ENCODE measurements around the gene KCNK13. TPM values are rescaled to one million over a fixed set of nuclear protein-coding genes. Genes with fewer than 3 reads are reported as not detected.

The KCNK13 gene
- not detected in 2 replicates for total RNA-seq

DNA sequence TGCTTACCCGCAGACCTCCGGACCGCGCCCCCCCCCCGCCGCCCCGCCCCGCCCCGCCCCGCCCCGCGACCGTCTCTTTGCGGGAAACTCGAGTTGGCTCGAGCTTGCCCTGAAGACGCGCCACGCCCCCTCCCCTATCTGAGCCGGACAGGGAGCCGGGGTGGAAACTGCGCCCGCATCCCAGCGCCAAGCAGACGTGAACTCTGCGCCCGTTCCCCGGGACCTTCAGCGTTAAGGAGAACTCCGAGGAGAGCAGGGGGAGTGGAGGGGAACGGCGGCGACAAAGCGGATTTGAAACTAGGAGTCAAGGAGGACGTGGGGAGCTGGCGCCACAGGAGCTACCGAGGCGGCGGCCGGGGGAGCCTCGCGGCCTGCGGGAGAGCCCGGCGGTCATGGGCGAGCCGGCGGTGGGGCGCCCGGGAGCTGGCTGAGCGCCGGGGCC is at the start of gene KCNK13:
Gene KCNK13 (plus strand): TSS at position 310 of the 442 bp plus-strand sequence. CDS start 212 bp downstream, outside the sequence.

Other genes with a start within 250 kb of the KCNK13 start
- 6.2 and 7.0 TPM in 2 replicates for gene EFCAB11, start 107.3 kb upstream of the KCNK13 start, total RNA-seq
- 40.4 and 44.8 TPM in 2 replicates for gene TDP1, start 106.1 kb upstream of the KCNK13 start, total RNA-seq
- 183 and 375 TPM in 2 replicates for gene PSMC1, start 194.6 kb downstream of the KCNK13 start, total RNA-seq

Data from epithelial cell of umbilical artery (primary cell).